KMS-11 (cell line): ENCODE results near the gene PTPRN2.

ENCODE experiments used
- H2AFZ ChIP-seq: fragments of 200-600 bp; sonication (generic); 2 replicates; pipeline ENCODE4 v1.6.1; 2016; ENCODE audit warnings: antibody characterized with exemption, mixed run types, low read depth
- H3K27ac ChIP-seq: fragments of 200-600 bp; sonication (generic); 2 replicates; pipeline ENCODE4 v1.6.1; 2016; ENCODE audit warnings: mild to moderate bottlenecking, mixed run types
- H3K27me3 ChIP-seq: fragments of 200-600 bp; sonication (generic); 2 replicates; pipeline ENCODE4 v1.6.1; 2017; ENCODE audit warnings: mild to moderate bottlenecking, low read depth, mixed run types, moderate library complexity; ENCODE audit not compliant: insufficient read depth
- H3K36me3 ChIP-seq: fragments of 200-600 bp; sonication (generic); 2 replicates; pipeline ENCODE4 v1.6.1; 2017; ENCODE audit warnings: mild to moderate bottlenecking, mixed run types; ENCODE audit not compliant: insufficient read depth
- H3K4me1 ChIP-seq: fragments of 200-600 bp; sonication (generic); 2 replicates; pipeline ENCODE4 v1.6.1; 2016; ENCODE audit warnings: mild to moderate bottlenecking, low read depth, mixed run types; ENCODE audit not compliant: poor library complexity, severe bottlenecking
- H3K4me2 ChIP-seq: fragments of 200-600 bp; sonication (generic); 2 replicates; pipeline ENCODE4 v1.7.0; 2016; ENCODE audit warnings: mild to moderate bottlenecking, mixed run types
- H3K4me3 ChIP-seq: fragments of 200-600 bp; sonication (generic); IDR thresholded peaks from 2 replicates; pipeline ENCODE4 v1.6.1; 2017; ENCODE audit warnings: low read depth, low read length, mixed read lengths; ENCODE audit not compliant: insufficient read depth
- H3K79me2 ChIP-seq: fragments of 200-600 bp; sonication (generic); 2 replicates; pipeline ENCODE4 v1.6.1; 2016; ENCODE audit warnings: low read depth, mixed run types; ENCODE audit not compliant: insufficient read depth
- H3K9ac ChIP-seq: fragments of 200-600 bp; sonication (generic); 2 replicates; pipeline ENCODE4 v1.6.1; 2016; ENCODE audit warnings: mild to moderate bottlenecking, mixed run types
- H4K20me1 ChIP-seq: fragments of 200-600 bp; sonication (generic); 2 replicates; pipeline ENCODE4 v1.6.1; 2016; ENCODE audit warnings: mild to moderate bottlenecking, mixed run types; ENCODE audit not compliant: insufficient read depth
- TF ChIP-seq, protein P1 (sequence below): fragments of 200-600 bp; sonication (generic); conservative IDR thresholded peaks from 2 replicates; pipeline ENCODE4 v1.6.1; 2017; ENCODE audit warnings: low read depth, mild to moderate bottlenecking, antibody characterized with exemption, low read length, moderate library complexity, mixed read lengths

The PTPRN2 gene

DNA sequence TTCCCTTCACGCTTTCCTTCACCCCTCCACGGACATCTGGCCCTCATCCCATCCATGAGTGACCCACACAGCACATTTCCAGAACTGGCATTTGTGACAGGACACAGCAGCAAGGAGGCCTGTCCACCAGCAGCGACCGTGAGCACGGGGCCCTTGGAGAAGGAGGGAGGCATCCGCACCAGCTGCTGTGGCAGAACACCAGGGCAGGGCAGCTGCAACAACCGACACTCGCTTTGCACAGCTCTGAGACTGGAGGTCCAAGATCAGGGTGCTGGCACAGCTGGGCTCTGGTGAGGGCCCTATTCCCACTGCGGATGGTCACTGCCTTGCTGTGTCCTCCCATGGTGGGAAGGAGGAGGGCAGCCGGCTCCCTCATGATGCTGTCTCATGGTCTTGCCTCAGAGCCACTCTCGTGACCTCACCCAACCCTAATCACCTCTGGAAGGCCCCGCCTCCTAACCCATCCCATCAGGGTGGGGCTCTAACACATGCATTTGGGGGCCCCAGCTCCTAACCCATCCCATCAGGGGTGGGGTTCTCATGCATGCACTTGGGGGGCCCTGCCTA is 36.7 kb downstream of the PTPRN2 start:
- Histone ChIP-seq H2AFZ (no peak overlapping the region), H3K79me2 (no peaks in the 10 kb centered on the region), H3K36me3 (no peaks in the 10 kb centered on the region), H4K20me1 (no peaks in the 10 kb centered on the region), H3K27me3 (peaks cover 34% of the 10 kb centered on the region), H3K27ac (no peak overlapping the region), H3K4me3 (no peak overlapping the region), H3K9ac (no peak overlapping the region), H3K4me1 (no peaks in the 10 kb centered on the region), H3K4me2 (no peak overlapping the region)
- TF ChIP-seq, protein P1, sequence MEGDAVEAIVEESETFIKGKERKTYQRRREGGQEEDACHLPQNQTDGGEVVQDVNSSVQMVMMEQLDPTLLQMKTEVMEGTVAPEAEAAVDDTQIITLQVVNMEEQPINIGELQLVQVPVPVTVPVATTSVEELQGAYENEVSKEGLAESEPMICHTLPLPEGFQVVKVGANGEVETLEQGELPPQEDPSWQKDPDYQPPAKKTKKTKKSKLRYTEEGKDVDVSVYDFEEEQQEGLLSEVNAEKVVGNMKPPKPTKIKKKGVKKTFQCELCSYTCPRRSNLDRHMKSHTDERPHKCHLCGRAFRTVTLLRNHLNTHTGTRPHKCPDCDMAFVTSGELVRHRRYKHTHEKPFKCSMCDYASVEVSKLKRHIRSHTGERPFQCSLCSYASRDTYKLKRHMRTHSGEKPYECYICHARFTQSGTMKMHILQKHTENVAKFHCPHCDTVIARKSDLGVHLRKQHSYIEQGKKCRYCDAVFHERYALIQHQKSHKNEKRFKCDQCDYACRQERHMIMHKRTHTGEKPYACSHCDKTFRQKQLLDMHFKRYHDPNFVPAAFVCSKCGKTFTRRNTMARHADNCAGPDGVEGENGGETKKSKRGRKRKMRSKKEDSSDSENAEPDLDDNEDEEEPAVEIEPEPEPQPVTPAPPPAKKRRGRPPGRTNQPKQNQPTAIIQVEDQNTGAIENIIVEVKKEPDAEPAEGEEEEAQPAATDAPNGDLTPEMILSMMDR: no peak

DNA sequence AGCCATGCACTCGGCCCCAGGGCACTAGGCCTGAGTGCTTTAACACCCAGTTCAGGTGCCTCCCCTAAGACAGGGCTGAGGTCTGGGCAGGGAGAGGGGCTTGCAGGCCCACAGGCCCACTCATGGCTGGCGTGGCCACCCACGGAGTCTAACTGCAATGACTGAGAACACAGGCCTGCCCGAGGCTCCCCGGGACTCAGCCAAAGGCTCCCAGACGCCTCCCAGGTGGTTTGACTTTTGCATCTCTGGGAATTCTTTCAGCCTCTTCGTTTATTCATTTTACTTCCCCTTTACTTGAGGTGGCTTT is 37.3 kb downstream of the PTPRN2 start:
- Histone ChIP-seq H3K9ac (no peak overlapping the region), H3K36me3 (no peaks in the 10 kb centered on the region), H4K20me1 (no peaks in the 10 kb centered on the region), H3K27ac (no peak overlapping the region), H3K4me2 (no peak overlapping the region), H2AFZ (no peak overlapping the region), H3K79me2 (no peaks in the 10 kb centered on the region), H3K4me1 (no peaks in the 10 kb centered on the region), H3K4me3 (no peak overlapping the region), H3K27me3 (peaks cover 39% of the 10 kb centered on the region)
- TF ChIP-seq, protein P1: no peak

DNA sequence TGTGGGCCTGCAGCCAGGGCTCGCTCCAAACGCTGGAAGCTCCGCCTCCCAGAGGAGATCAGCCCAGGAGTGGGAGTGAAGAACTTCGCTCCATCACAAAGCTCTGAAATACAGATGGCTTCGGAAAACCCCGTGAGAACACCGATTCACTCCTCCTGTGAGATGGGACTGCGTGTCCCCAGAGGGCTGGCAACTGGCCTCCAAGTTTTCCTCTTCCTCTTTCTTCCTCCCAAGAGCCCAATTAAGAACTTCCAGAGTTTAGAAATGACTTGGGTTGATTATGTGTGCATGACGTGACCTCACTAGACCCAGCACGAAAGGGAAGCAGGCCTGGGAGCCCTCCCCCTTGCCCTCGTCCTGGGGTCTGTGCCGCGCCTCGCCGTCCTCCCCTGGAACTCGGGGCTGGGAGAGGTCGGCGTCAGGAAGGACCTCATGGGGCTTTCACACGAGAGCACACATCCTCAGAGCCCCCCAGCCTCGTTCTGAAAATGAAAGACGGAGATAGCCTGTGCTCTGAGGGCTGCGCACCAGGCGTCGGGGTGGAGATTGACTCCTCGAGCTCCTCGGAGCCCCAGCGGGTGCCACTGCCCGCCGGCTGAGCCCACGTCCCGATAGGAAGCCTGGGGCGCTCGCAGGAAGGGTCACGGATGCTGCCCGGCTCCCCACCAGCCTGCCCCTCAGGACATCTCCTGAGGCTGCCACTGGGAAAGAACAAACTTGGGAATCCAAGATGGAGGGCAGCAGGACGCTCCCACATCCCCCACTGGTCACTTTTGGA is 37.8 kb downstream of the PTPRN2 start:
- Histone ChIP-seq H3K36me3 (no peaks in the 10 kb centered on the region), H3K27ac (no peak overlapping the region), H3K4me3 (no peak overlapping the region), H2AFZ (no peak overlapping the region), H3K4me2 (no peak overlapping the region), H3K9ac (no peak overlapping the region), H3K27me3 (peaks cover 45% of the 10 kb centered on the region), H3K79me2 (no peaks in the 10 kb centered on the region), H3K4me1 (no peaks in the 10 kb centered on the region), H4K20me1 (no peaks in the 10 kb centered on the region)
- TF ChIP-seq, protein P1: no peak

DNA sequence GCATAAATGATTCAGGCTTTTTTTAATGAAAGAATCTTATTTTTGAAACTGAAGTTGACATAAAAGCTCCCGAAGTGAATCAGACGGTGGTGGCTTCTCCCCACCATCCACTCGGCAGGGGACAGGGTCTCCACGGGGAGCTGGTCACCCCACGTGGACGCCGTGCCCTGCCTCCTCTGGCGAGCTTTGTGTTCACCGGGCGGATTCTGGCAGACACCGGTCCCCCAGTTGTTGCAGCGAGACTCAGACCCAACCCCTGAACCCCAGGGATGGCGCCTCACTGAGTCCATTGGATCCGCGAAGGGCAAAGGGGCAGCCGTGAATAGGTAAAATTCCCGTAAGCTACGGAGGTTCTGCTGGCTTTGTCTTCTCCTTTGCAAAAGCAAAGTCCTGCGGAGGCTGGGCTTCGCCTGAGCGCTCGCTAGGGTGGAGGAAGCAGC is 38.4 kb downstream of the PTPRN2 start:
- Histone ChIP-seq H3K9ac (no peak overlapping the region), H3K27ac (no peak overlapping the region), H3K4me3 (no peak overlapping the region), H2AFZ (no peak overlapping the region), H3K79me2 (no peaks in the 10 kb centered on the region), H4K20me1 (no peaks in the 10 kb centered on the region), H3K4me1 (no peaks in the 10 kb centered on the region), H3K4me2 (no peak overlapping the region), H3K27me3 (peaks cover 49% of the 10 kb centered on the region), H3K36me3 (no peaks in the 10 kb centered on the region)
- TF ChIP-seq, protein P1: no peak
